Uterus (tissue), 2 donors: ENCODE results near the gene CIAO3.

Experiments
- CTCF ChIP-seq, 4 experiments: fragments of 200-600 bp in 2 of 4; fragments of 450-650 bp in 2 of 4; sonication (generic) in 2 of 4; IDR thresholded peaks; one replicate each; pipeline ENCODE4 v1.5.1; 2016 to 2019; ENCODE audit warnings: antibody characterized with exemption in 4 of 4, mild to moderate bottlenecking in 2 of 4, moderate library complexity in 1 of 4
- POLR2A ChIP-seq, 2 donors: fragments of 450-650 bp; IDR thresholded peaks; one replicate each; pipeline ENCODE4 v1.6.1; 2016; ENCODE audit warnings: antibody characterized with exemption in 2 of 2, mild to moderate bottlenecking in 1 of 2, moderate library complexity in 1 of 2

- no peak for TF ChIP-seq CTCF (IDR thresholded peaks at IDR 0.05)
- no peak for TF ChIP-seq POLR2A (IDR thresholded peaks at IDR 0.05)
Observed at GRCh38 chr16:728890-729744, 11.7 kb downstream of the CIAO3 start.
